ENCODE results near the gene CYFIP1.

CYFIP1 gene

GRCh38 chr15:22892333-22892732, 87.8 kb downstream of the CYFIP1 start:
- H3F3A ChIP-seq (ENCODE audit: insufficient read depth), result no peaks in the 10 kb centered on the region
- no peaks in the 10 kb centered on the region for H3K36me3 ChIP-seq (ENCODE audit: low read length)
- H3K9ac ChIP-seq (ENCODE audit: low read length), result no peak overlapping the region
- H3K4me3 ChIP-seq (ENCODE audit: insufficient read depth, low read length, poor library complexity, severe bottlenecking), result no peak overlapping the region
- H3K4me2 ChIP-seq (ENCODE audit: low read depth, low read length, poor library complexity, severe bottlenecking), result no peak overlapping the region
- H4K20me1 ChIP-seq (ENCODE audit: low read depth, low read length), result no peaks in the 10 kb centered on the region
- H2AFZ ChIP-seq (ENCODE audit: low read depth, low read length, severe bottlenecking), result no peak overlapping the region
- no peaks in the 10 kb centered on the region for H3K9me3 ChIP-seq (ENCODE audit: insufficient read depth, low read length)
- H3K9me2 ChIP-seq (replicated peaks; ENCODE audit: insufficient read depth, low read length), result no peaks in the 10 kb centered on the region
- H3K27me3 ChIP-seq (ENCODE audit: low read length), result no peaks in the 10 kb centered on the region
- TF ChIP-seq EZH2phosphoT487 (conservative IDR thresholded peaks at IDR 0.05; ENCODE audit: low read length) (no peak), CTCF (IDR thresholded peaks at IDR 0.05; ENCODE audit: insufficient read depth, low read length, poor library complexity, severe bottlenecking) (no peak)
- no peaks in the 10 kb centered on the region for H3K79me2 ChIP-seq (ENCODE audit: insufficient read depth, low read length)
- H3K27ac ChIP-seq (ENCODE audit: low read depth, low read length), result no peak overlapping the region

DNA sequence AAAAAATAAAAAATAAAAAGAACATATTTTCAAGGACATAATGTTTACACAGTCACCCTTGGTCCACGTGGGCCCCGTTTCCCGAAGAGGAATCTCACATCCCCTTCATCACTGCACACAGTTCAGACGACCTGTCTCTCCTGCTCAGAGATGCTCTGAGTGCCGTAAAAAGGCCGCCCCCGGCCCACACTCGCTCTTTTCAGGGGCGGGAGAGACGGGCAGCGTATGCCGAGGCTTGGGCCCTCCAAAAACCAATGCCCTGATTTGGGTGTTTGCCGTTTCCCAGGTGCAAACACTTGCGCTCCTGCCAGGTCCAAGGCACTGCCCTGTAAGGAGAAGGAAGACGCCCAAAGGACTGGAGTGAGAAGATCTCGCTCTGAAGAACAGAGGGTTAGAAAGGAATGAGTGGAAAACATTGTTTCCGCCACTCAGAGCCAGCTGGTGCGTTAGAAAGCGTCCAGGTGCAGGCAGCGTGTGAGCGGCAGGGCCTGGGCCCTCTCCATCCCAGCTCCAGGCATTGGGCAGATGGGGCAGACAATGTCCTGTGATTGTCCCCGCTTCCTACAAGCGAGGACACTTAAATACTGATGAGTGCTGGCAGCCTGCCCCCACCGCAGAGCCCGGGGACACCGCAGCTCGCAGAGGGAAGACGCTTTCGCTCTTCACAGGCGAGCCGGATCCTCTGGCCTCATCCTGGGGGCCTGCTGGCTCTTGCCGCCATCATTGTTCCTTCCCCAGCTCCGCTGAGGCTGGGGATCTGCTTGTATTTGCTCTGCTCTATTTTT, 88.5 kb downstream of the CYFIP1 start:
- Histone ChIP-seq H3K4me2 (ENCODE audit: low read depth, low read length, poor library complexity, severe bottlenecking) (no peak overlapping the region), H3K27me3 (ENCODE audit: low read length) (no peaks in the 10 kb centered on the region), H4K20me1 (ENCODE audit: low read depth, low read length) (no peaks in the 10 kb centered on the region), H3K4me3 (ENCODE audit: insufficient read depth, low read length, poor library complexity, severe bottlenecking) (no peak overlapping the region), H3K79me2 (ENCODE audit: insufficient read depth, low read length) (no peaks in the 10 kb centered on the region), H3K36me3 (ENCODE audit: low read length) (no peaks in the 10 kb centered on the region), H2AFZ (ENCODE audit: low read depth, low read length, severe bottlenecking) (no peak overlapping the region), H3K9me2 (replicated peaks; ENCODE audit: insufficient read depth, low read length) (no peaks in the 10 kb centered on the region), H3K27ac (ENCODE audit: low read depth, low read length) (no peak overlapping the region), H3F3A (ENCODE audit: insufficient read depth) (no peaks in the 10 kb centered on the region), H3K9ac (ENCODE audit: low read length) (no peak overlapping the region), H3K9me3 (ENCODE audit: insufficient read depth, low read length) (no peaks in the 10 kb centered on the region)
- no peak for TF ChIP-seq CTCF (IDR thresholded peaks at IDR 0.05; ENCODE audit: insufficient read depth, low read length, poor library complexity, severe bottlenecking)
- no peak for TF ChIP-seq EZH2phosphoT487 (conservative IDR thresholded peaks at IDR 0.05; ENCODE audit: low read length)

DNA sequence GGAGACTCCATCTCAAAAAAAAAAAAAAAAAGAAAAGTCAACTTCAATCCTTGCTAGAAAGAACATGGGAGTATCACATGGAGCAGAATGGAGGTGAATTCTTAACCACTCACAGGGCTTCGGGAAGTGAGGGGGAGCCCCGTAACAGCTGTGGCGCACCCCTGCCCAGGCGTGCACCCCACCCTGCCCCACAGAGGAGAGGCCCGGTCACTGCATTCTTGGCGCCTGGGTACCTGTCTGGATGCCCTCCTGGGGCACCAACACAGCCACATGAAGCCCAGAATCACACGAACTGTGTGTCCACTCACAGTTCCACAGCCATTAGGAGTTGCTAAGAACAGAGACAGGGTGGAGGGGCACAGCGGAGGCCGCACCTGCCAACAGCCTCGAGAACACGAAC, 89.9 kb downstream of the CYFIP1 start:
- H3K27ac ChIP-seq (ENCODE audit: low read depth, low read length), result no peak overlapping the region

More for the DNA sequence above, 89.9 kb downstream of the CYFIP1 start:
- no peak overlapping the region for H3K4me2 ChIP-seq (ENCODE audit: low read depth, low read length, poor library complexity, severe bottlenecking)
- H3K79me2 ChIP-seq (ENCODE audit: insufficient read depth, low read length), result no peaks in the 10 kb centered on the region
- H2AFZ ChIP-seq (ENCODE audit: low read depth, low read length, severe bottlenecking), result no peak overlapping the region
- H3K9ac ChIP-seq (ENCODE audit: low read length), result no peak overlapping the region
- no peaks in the 10 kb centered on the region for H3F3A ChIP-seq (ENCODE audit: insufficient read depth)
- H3K27me3 ChIP-seq (ENCODE audit: low read length), result no peaks in the 10 kb centered on the region
- H3K9me3 ChIP-seq (ENCODE audit: insufficient read depth, low read length), result no peaks in the 10 kb centered on the region
- H3K4me3 ChIP-seq (ENCODE audit: insufficient read depth, low read length, poor library complexity, severe bottlenecking), result no peak overlapping the region
- no peaks in the 10 kb centered on the region for H4K20me1 ChIP-seq (ENCODE audit: low read depth, low read length)
- TF ChIP-seq EZH2phosphoT487 (conservative IDR thresholded peaks at IDR 0.05; ENCODE audit: low read length), result no peak
- TF ChIP-seq CTCF (IDR thresholded peaks at IDR 0.05; ENCODE audit: insufficient read depth, low read length, poor library complexity, severe bottlenecking), result no peak
- H3K36me3 ChIP-seq (ENCODE audit: low read length), result no peaks in the 10 kb centered on the region
- no peaks in the 10 kb centered on the region for H3K9me2 ChIP-seq (replicated peaks; ENCODE audit: insufficient read depth, low read length)

Measured in SU-DHL-6 (cell line).